Measurements from ENCODE around the gene EXOC2. TPM values are rescaled to one million over a fixed set of nuclear protein-coding genes. Genes with fewer than 3 reads are reported as not detected.

The EXOC2 gene
- total RNA-seq, 1 donor from 2014 or later, result 29.2 TPM

DNA sequence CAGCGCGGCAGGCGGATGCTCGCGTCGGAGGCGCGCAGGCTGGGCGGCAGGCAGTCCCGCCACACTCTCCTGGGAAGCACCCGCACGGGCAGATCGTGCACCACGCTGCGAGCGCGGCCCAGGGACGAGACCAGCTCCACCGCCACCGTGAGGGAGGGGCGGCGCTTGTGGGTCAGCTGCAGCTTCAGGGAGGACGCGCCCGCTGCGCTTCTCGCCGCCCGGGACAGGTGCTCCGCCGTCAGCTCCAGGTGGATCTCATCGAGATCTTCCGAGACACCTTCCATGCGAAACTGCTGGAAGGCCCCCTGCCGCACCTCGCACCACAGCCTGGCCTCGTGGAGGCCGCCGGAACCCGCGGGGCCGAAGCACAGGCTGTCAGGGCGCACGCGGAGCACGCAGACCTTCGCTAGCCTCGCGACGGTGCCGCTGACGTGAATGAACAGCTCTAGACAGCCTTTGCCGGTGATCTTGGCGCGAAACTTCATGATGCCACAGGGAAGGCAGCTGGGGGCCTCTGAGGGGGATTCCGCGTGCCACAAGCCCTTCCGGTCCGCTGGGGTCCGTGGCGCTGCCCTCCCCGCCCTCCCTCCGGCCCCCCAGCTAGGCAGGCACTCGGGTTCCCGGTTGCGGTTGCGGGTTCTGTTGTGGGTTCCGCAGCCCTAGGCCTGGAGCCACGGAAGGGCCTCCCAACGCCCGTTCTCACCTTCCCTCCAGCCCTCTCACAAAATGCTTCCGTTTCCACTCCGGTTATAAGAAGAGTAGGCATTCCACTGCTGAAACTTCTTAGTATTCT lies 36.3 kb downstream of the EXOC2 start, which contains the start of gene HUS1B:
Gene HUS1B (minus strand): TSS at position 641 of the 793 bp plus-strand sequence. CDS start 156 bp downstream, at position 485.
- Histone ChIP-seq H3K36me3 (ENCODE audit: control insufficient read depth, insufficient read depth, low read length) (peaks cover 5% of the 10 kb centered on the region), H3K4me3 (ENCODE audit: low read depth, low read length) (no peak within 1 kb of the TSS), H3K27me3 (ENCODE audit: control insufficient read depth, insufficient read depth, low read length) (no peaks in the 10 kb centered on the region)
- TF ChIP-seq, protein P1, sequence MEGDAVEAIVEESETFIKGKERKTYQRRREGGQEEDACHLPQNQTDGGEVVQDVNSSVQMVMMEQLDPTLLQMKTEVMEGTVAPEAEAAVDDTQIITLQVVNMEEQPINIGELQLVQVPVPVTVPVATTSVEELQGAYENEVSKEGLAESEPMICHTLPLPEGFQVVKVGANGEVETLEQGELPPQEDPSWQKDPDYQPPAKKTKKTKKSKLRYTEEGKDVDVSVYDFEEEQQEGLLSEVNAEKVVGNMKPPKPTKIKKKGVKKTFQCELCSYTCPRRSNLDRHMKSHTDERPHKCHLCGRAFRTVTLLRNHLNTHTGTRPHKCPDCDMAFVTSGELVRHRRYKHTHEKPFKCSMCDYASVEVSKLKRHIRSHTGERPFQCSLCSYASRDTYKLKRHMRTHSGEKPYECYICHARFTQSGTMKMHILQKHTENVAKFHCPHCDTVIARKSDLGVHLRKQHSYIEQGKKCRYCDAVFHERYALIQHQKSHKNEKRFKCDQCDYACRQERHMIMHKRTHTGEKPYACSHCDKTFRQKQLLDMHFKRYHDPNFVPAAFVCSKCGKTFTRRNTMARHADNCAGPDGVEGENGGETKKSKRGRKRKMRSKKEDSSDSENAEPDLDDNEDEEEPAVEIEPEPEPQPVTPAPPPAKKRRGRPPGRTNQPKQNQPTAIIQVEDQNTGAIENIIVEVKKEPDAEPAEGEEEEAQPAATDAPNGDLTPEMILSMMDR (IDR thresholded peaks at IDR 0.05; ENCODE audit: insufficient read depth, low read length, severe bottlenecking), result no peak
- DNase-seq (ENCODE audit: low read depth) (no peak), FAIRE-seq (no peak)

DNA sequence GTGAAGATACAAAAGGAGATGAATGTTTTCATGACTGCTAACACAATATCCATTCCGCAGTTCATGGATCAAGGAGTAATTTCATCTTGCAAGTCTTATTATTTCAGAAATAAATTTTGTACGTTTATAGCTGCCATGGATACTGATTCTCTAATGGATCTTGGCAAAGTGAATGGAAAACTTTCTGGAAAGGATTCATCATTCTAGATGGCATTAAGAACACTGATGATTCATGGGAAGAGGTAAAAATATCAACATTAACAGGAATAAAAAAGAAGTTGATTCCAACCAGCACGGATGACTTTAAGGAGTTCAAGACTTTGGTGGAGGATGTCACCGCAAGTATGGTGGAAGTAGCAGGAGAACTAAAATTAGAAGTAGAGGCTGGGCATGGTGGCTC lies 38.8 kb downstream of the EXOC2 start:
- no peak for FAIRE-seq
- Histone ChIP-seq H3K27me3 (ENCODE audit: control insufficient read depth, insufficient read depth, low read length) (no peaks in the 10 kb centered on the region), H3K4me3 (ENCODE audit: low read depth, low read length) (no peak overlapping the region), H3K36me3 (ENCODE audit: control insufficient read depth, insufficient read depth, low read length) (peaks cover 5% of the 10 kb centered on the region)
- TF ChIP-seq, protein P1 (IDR thresholded peaks at IDR 0.05; ENCODE audit: insufficient read depth, low read length, severe bottlenecking), result no peak
- DNase-seq (ENCODE audit: low read depth), result no peak

DNA sequence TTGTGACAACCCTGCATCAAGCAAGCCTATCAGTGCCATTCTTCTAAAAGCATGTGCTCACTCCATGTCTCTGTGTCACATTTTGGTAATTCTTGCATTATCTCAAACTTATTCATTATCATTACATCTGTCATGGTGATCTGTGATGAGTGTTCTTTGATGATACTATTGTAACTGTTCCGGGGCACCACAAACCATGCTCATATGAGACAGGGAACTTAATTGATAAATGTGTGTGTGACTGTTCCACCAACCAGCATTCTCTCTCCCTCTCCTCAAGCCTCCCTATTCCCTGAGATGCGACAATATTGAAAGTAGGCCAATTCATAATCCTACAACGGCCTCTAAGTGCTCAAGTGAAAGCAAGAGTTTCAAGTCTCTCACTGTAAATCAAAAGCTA lies 40.1 kb downstream of the EXOC2 start:
- TF ChIP-seq, protein P1 (IDR thresholded peaks at IDR 0.05; ENCODE audit: insufficient read depth, low read length, severe bottlenecking), result no peak
- FAIRE-seq, result no peak

DNA sequence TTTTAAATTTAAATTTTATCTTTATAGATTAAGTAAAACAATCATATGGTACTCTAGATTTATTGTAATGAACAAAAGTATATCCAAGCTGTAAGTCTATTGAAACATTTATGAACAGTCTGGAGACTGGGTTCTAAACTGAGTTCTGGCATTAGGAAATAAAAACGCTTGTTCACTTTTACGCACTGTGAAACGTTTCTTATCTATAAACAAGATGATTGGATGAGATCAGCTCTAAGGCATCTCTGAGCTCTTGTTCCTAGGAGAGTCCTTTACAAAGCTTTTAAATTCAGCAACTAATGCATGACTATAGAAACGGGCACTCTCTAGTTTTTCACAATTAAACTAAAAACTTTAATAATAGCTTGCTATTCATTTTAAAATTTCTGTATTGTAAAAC lies 42.8 kb downstream of the EXOC2 start:
- TF ChIP-seq, protein P1 (IDR thresholded peaks at IDR 0.05; ENCODE audit: insufficient read depth, low read length, severe bottlenecking), result no peak
- DNase-seq (ENCODE audit: low read depth) (no peak), FAIRE-seq (no peak)
- Histone ChIP-seq H3K27me3 (ENCODE audit: control insufficient read depth, insufficient read depth, low read length) (no peaks in the 10 kb centered on the region), H3K4me3 (ENCODE audit: low read depth, low read length) (no peak overlapping the region), H3K36me3 (ENCODE audit: control insufficient read depth, insufficient read depth, low read length) (no peaks in the 10 kb centered on the region)

More for the DNA sequence above, 40.1 kb downstream of the EXOC2 start:
- DNase-seq (ENCODE audit: low read depth), result no peak
- Histone ChIP-seq H3K36me3 (ENCODE audit: control insufficient read depth, insufficient read depth, low read length) (peaks cover 5% of the 10 kb centered on the region), H3K27me3 (ENCODE audit: control insufficient read depth, insufficient read depth, low read length) (no peaks in the 10 kb centered on the region), H3K4me3 (ENCODE audit: low read depth, low read length) (no peak overlapping the region)

DNA sequence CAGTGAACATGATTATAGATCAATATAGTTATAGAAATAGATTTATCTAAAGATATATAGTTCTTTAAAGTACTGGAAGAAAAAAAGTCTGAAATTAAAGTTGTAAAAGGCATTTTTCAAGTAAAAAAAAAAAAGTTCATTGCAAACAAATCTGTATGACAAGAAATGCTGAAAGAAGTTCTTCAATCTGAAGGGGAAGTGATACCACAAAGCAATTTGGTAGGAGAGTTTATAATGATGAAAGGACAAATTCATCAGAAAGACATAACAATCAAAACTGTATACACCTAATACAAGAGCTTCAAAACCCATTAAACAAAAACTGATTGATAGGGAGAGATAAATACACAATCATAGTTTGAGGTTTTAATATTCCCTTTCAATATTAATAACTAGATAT lies 50.1 kb downstream of the EXOC2 start:
- no peaks in the 10 kb centered on the region for H3K27me3 ChIP-seq (ENCODE audit: control insufficient read depth, insufficient read depth, low read length)
- H3K4me3 ChIP-seq (ENCODE audit: low read depth, low read length), result no peak overlapping the region
- TF ChIP-seq, protein P1 (IDR thresholded peaks at IDR 0.05; ENCODE audit: insufficient read depth, low read length, severe bottlenecking), result no peak
- DNase-seq (ENCODE audit: low read depth) (no peak), FAIRE-seq (no peak)
- H3K36me3 ChIP-seq (ENCODE audit: control insufficient read depth, insufficient read depth, low read length), result no peaks in the 10 kb centered on the region
